ENCODE results near the gene MIAT. TPM values are rescaled to one million over a fixed set of nuclear protein-coding genes. Genes with fewer than 3 reads are reported as not detected.

Gene MIAT
- total and polyA plus RNA-seq, 2 donors (not counting 3 experiments of a cell fraction or from before 2014, with no cell fraction given): 0.03 to 0.80 TPM

DNA sequence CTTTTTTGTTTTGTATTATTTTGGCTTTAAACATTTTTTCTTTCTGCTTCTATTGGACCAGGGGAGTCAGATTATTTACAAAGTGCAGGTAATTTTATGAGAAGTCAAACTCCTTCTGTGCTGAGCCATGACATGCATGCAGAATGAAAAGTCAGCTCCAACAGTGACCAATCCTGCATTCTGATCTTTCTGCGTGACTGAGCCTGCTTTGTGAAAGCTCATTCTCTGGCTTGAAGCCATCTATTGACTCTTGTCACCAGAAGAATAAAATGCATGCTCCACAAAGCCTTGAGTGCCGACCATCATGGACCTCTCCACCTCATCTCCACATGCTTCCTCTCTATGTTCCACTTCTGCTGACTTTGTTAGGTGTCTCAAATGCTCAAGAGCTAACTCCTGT lies 50.2 kb downstream of the MIAT start:
- Histone ChIP-seq H3K9me1 (replicated peaks; ENCODE audit: control insufficient read depth, extremely low read depth, insufficient read depth, low read length) (no peaks in the 10 kb centered on the region), H3K4me2 (ENCODE audit: insufficient read depth, low read length) (no peak overlapping the region), H3K36me3 (ENCODE audit: control insufficient read depth in 2 of 2, extremely low read depth in 1 of 2, insufficient read depth in 2 of 2, low read length in 2 of 2) (no peaks in the 10 kb centered on the region), H3K4me1 (ENCODE audit: control insufficient read depth, extremely low read depth, insufficient read depth, low read length) (peaks cover 28% of the 10 kb centered on the region), H3K9me3 (replicated peaks; ENCODE audit: control insufficient read depth, insufficient read depth, low read length) (no peaks in the 10 kb centered on the region), H3K27me3 (ENCODE audit: control insufficient read depth in 2 of 2, insufficient read depth in 2 of 2, low read length in 2 of 2) (no peaks in the 10 kb centered on the region), H2AFZ (ENCODE audit: low read depth, low read length) (no peak overlapping the region), H3K9ac (replicated peaks; ENCODE audit: extremely low read depth, insufficient read depth, low read length) (no peak overlapping the region), H3K79me2 (ENCODE audit: control insufficient read depth, insufficient read depth, low read length) (no peaks in the 10 kb centered on the region), H3K27ac (ENCODE audit: insufficient read depth, low read depth, low read length) (no peak overlapping the region), H3K4me3 (replicated peaks in 1 of 3; ENCODE audit: insufficient read depth in 1 of 3, low read depth in 1 of 3, low read length in 3 of 3) (no peak overlapping the region), H4K20me1 (replicated peaks; ENCODE audit: control insufficient read depth, extremely low read depth, insufficient read depth, low read length) (no peaks in the 10 kb centered on the region)
- DNase-seq (ENCODE audit: low read depth, low spot score) (no peak), FAIRE-seq (no peak)
- no TSS peak for BruUV-seq (replicated peaks)
- intact Hi-C loops (cut with micrococcal nuclease): no loop called here
- CTCF ChIA-PET: interaction anchor here (2.2 kb wide), 1 partner anchor 33 kb away, joined by 6 read pairs; no protein-coding TSS in a partner anchor
- dilution Hi-C loops (cut with MboI; ENCODE audit: extremely low pct_ligation_motif_present, low sequenced_read_pairs): no loop called here
- TF ChIP-seq, protein P1, sequence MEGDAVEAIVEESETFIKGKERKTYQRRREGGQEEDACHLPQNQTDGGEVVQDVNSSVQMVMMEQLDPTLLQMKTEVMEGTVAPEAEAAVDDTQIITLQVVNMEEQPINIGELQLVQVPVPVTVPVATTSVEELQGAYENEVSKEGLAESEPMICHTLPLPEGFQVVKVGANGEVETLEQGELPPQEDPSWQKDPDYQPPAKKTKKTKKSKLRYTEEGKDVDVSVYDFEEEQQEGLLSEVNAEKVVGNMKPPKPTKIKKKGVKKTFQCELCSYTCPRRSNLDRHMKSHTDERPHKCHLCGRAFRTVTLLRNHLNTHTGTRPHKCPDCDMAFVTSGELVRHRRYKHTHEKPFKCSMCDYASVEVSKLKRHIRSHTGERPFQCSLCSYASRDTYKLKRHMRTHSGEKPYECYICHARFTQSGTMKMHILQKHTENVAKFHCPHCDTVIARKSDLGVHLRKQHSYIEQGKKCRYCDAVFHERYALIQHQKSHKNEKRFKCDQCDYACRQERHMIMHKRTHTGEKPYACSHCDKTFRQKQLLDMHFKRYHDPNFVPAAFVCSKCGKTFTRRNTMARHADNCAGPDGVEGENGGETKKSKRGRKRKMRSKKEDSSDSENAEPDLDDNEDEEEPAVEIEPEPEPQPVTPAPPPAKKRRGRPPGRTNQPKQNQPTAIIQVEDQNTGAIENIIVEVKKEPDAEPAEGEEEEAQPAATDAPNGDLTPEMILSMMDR (IDR thresholded peaks at IDR 0.05; ENCODE audit: extremely low read depth in 1 of 2, insufficient read depth in 1 of 2, low read depth in 1 of 2, low read length in 2 of 2): no peak
- TF ChIP-seq, protein P2, sequence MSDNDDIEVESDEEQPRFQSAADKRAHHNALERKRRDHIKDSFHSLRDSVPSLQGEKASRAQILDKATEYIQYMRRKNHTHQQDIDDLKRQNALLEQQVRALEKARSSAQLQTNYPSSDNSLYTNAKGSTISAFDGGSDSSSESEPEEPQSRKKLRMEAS (IDR thresholded peaks at IDR 0.05; ENCODE audit: insufficient read depth, insufficient read length): no peak
- TF ChIP-seq MYC (IDR thresholded peaks at IDR 0.05; ENCODE audit: low read depth, low read length): no peak
- no peak for TF ChIP-seq EZH2 (IDR thresholded peaks at IDR 0.05; ENCODE audit: borderline replicate concordance, low read depth, low read length, severe bottlenecking)
- TF ChIP-seq GATA2 (IDR thresholded peaks at IDR 0.05; ENCODE audit: insufficient read depth, insufficient read length, low read depth, low read length): no peak
- no peak for TF ChIP-seq POLR2A (IDR thresholded peaks at IDR 0.05; ENCODE audit: low read depth, low read length)
- TF ChIP-seq FOS (IDR thresholded peaks at IDR 0.05; ENCODE audit: borderline replicate concordance, insufficient read depth, low read length): no peak
- no peak for TF ChIP-seq POLR2AphosphoS5 (IDR thresholded peaks at IDR 0.05; ENCODE audit: insufficient read depth, low read depth, low read length)
- no peak for TF ChIP-seq JUN (IDR thresholded peaks at IDR 0.05; ENCODE audit: borderline replicate concordance, insufficient read depth, insufficient read length, low read depth)
- POLR2A ChIA-PET: no interaction called here
